Fibroblast of lung (primary cell): ENCODE results near the gene CSTA. TPM values are rescaled to one million over a fixed set of nuclear protein-coding genes. Genes with fewer than 3 reads are reported as not detected.

Source experiments
- DNase-seq, 2 donors: peaks; one replicate each; pipeline versions ENCODE4 v3.0.0 to v3.0.0-alpha.2; 2010; ENCODE audit warnings: low read depth in 2 of 2
- H2AFZ ChIP-seq: 2 replicates; pipeline ENCODE4 v1.5.1; 2012; ENCODE audit warnings: low read length, control low read depth, inconsistent platforms
- H3K27ac ChIP-seq: 2 replicates; pipeline ENCODE4 v1.5.1; 2011; ENCODE audit warnings: low read length, control low read depth; ENCODE audit not compliant: insufficient read depth
- H3K27me3 ChIP-seq: 2 replicates; pipeline ENCODE4 v1.5.1; 2011; ENCODE audit warnings: mild to moderate bottlenecking, low read length; ENCODE audit not compliant: control insufficient read depth, insufficient read depth
- H3K36me3 ChIP-seq: 2 replicates; pipeline ENCODE4 v1.5.1; 2011; ENCODE audit warnings: low read length; ENCODE audit not compliant: control insufficient read depth, insufficient read depth
- H3K4me1 ChIP-seq: 2 replicates; pipeline ENCODE4 v1.5.1; 2011; ENCODE audit warnings: low read length; ENCODE audit not compliant: control insufficient read depth, insufficient read depth; ENCODE audit errors: extremely low read depth
- H3K4me2 ChIP-seq: 2 replicates; pipeline ENCODE4 v1.5.1; 2011; ENCODE audit warnings: low read length, control low read depth; ENCODE audit not compliant: insufficient read depth; ENCODE audit errors: extremely low read depth
- H3K4me3 ChIP-seq, 4 experiments: fragments of 200-600 bp in 1 of 4; sonication (generic) in 1 of 4; replicated peaks in 1 of 4; 2 replicates each; pipeline ENCODE4 v1.5.1; 2011 to 2016; ENCODE audit warnings: low read length in 4 of 4, low read depth in 3 of 4, mild to moderate bottlenecking in 3 of 4, control low read depth in 2 of 4, inconsistent platforms in 1 of 4, mixed read lengths in 1 of 4; ENCODE audit not compliant: insufficient read depth in 1 of 4; ENCODE audit errors: control extremely low read depth in 1 of 4
- H3K79me2 ChIP-seq: 2 replicates; pipeline ENCODE4 v1.5.1; 2012; ENCODE audit warnings: mild to moderate bottlenecking, low read length, inconsistent platforms; ENCODE audit not compliant: control insufficient read depth, insufficient read depth
- H3K9ac ChIP-seq: 2 replicates; pipeline ENCODE4 v1.5.1; 2011; ENCODE audit warnings: mild to moderate bottlenecking, low read length, control low read depth; ENCODE audit not compliant: insufficient read depth
- H3K9me3 ChIP-seq: 2 replicates; pipeline ENCODE4 v1.5.1; 2012; ENCODE audit warnings: low read depth, low read length; ENCODE audit not compliant: control insufficient read depth, insufficient read depth
- H4K20me1 ChIP-seq: 2 replicates; pipeline ENCODE4 v1.5.1; 2011; ENCODE audit warnings: low read length; ENCODE audit not compliant: control insufficient read depth, insufficient read depth; ENCODE audit errors: extremely low read depth
- EZH2 ChIP-seq: IDR thresholded peaks from 2 replicates; pipeline ENCODE4 v1.5.1; 2012; ENCODE audit warnings: low read length, control low read depth, mild to moderate bottlenecking; ENCODE audit errors: missing control alignments
- polyA plus RNA-seq, 2 donors: library from polyadenylated mRNA; depleted of rRNA in 1 of 2; stranded (reverse) in 1 of 2; unstranded in 1 of 2; fragments of >200 nt; gene quantifications; 2 replicates each; pipeline ENCODE4 v1.2.1, GENCODE V29; 2011 to 2012; ENCODE audit warnings: missing spikeins in 1 of 2
- total RNA-seq: library from RNA; depleted of rRNA; stranded (reverse); fragments of >200 nt; gene quantifications from 2 replicates; pipeline ENCODE4 v1.2.1, GENCODE V29; 2014
- TF ChIP-seq, protein P1 (sequence below), 2 donors: IDR thresholded peaks in 1 of 2; conservative IDR thresholded peaks in 1 of 2; 1 replicate in 1 of 2; 2 replicates in 1 of 2; pipeline ENCODE4 v1.5.1; 2011 to 2012; ENCODE audit warnings: low read length in 2 of 2, control low read depth in 1 of 2, inconsistent platforms in 1 of 2, low read depth in 1 of 2, mild to moderate bottlenecking in 1 of 2

CSTA gene
- total and polyA plus RNA-seq, 2 donors (not counting 1 experiment from before 2014, with no cell fraction given): 0.61 to 7.9 TPM

DNA sequence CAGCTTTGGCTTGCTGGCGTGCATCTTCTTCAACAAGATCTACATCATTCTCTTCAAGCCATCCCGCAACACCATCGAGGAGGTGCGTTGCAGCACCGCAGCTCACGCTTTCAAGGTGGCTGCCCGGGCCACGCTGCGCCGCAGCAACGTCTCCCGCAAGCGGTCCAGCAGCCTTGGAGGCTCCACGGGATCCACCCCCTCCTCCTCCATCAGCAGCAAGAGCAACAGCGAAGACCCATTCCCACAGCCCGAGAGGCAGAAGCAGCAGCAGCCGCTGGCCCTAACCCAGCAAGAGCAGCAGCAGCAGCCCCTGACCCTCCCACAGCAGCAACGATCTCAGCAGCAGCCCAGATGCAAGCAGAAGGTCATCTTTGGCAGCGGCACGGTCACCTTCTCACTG lies 40.6 kb upstream of the CSTA start:
- no peak overlapping the region for H2AFZ ChIP-seq
- H3K9me3 ChIP-seq: no peaks in the 10 kb centered on the region
- H3K4me3 ChIP-seq: no peak overlapping the region
- no peak for TF ChIP-seq EZH2
- TF ChIP-seq, protein P1, sequence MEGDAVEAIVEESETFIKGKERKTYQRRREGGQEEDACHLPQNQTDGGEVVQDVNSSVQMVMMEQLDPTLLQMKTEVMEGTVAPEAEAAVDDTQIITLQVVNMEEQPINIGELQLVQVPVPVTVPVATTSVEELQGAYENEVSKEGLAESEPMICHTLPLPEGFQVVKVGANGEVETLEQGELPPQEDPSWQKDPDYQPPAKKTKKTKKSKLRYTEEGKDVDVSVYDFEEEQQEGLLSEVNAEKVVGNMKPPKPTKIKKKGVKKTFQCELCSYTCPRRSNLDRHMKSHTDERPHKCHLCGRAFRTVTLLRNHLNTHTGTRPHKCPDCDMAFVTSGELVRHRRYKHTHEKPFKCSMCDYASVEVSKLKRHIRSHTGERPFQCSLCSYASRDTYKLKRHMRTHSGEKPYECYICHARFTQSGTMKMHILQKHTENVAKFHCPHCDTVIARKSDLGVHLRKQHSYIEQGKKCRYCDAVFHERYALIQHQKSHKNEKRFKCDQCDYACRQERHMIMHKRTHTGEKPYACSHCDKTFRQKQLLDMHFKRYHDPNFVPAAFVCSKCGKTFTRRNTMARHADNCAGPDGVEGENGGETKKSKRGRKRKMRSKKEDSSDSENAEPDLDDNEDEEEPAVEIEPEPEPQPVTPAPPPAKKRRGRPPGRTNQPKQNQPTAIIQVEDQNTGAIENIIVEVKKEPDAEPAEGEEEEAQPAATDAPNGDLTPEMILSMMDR (conservative IDR thresholded peaks at IDR 0.05 in 1 of 2, IDR thresholded peaks at IDR 0.05 in 1 of 2; ENCODE audit: low read depth in 1 of 2, low read length in 2 of 2): no peak
- H3K4me2 ChIP-seq: no peak overlapping the region
- DNase-seq: no peak
- H3K36me3 ChIP-seq: no peaks in the 10 kb centered on the region
- H3K27me3 ChIP-seq: peaks cover 2% of the 10 kb centered on the region
- no peaks in the 10 kb centered on the region for H3K79me2 ChIP-seq
- no peaks in the 10 kb centered on the region for H4K20me1 ChIP-seq
- no peaks in the 10 kb centered on the region for H3K4me1 ChIP-seq
- H3K9ac ChIP-seq: no peak overlapping the region
- no peak overlapping the region for H3K27ac ChIP-seq

DNA sequence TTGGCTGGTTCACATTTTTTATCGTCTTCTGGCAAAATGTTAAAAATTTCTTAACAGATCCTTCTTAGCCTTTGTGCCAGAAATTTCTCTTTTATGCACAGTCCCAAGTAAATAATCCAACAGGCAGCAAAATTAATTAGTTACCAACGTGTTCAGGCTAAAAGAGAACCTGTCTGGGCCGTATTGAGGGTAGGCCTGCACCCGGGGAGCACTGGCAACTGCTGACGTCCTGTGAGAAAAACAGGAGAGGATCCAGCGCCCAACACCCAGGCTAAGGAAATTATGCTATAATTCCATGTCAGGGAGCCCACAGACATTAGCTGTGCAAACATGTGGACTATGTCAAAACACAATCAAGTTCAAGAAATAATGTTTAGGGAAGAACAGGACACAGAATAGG lies 30.7 kb upstream of the CSTA start:
- Histone ChIP-seq H3K9ac (no peak overlapping the region), H3K27ac (no peak overlapping the region), H3K36me3 (no peaks in the 10 kb centered on the region), H2AFZ (no peak overlapping the region), H3K4me2 (no peak overlapping the region), H3K9me3 (no peaks in the 10 kb centered on the region), H3K4me1 (no peaks in the 10 kb centered on the region), H3K79me2 (no peaks in the 10 kb centered on the region), H4K20me1 (no peaks in the 10 kb centered on the region), H3K4me3 (no peak overlapping the region), H3K27me3 (no peaks in the 10 kb centered on the region)
- no peak for TF ChIP-seq EZH2
- TF ChIP-seq, protein P1 (conservative IDR thresholded peaks at IDR 0.05 in 1 of 2, IDR thresholded peaks at IDR 0.05 in 1 of 2; ENCODE audit: low read depth in 1 of 2, low read length in 2 of 2): no peak
- DNase-seq: no peak

DNA sequence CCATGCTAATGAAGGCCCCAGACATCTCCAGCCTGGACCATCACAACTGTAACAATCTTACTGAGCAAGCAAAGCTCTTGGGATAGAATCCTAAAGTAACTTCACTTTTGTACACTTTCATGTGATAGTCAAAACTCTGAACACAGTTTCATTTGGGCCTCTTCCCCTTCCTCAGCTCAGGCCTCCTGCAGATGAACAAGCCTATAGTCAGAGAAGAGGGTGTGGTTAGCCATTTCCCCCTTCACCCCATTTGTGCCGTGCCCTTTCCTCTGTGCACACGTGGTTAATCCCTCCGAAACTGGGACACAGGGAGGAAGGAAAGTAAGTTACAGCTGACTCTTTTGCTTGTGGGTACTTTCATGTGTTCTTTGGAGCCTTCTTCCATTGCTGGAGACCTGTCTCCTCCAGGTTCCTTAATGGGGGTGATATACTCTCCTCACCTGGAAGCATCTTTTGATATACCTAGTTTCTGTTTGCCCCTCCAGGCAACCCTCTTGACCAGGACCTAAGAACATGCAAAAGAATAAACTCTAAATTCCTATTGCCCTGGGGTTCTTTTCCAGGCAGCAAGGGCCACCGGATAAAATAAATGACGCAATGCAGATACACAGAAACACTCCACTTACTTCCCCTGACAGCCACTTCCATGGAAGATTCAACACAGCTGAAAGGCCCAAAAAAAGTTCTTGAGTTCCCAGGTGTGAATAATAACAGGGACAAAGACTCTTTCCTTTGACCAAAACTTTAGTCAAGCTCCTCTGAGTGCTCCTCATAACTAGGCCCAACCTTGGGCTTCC lies 29.6 kb upstream of the CSTA start:
- H3K4me1 ChIP-seq: no peaks in the 10 kb centered on the region
- DNase-seq: no peak
- H3K36me3 ChIP-seq: no peaks in the 10 kb centered on the region
- H3K9me3 ChIP-seq: no peaks in the 10 kb centered on the region
- H3K9ac ChIP-seq: no peak overlapping the region
- no peak overlapping the region for H3K4me2 ChIP-seq
- H4K20me1 ChIP-seq: no peaks in the 10 kb centered on the region
- H2AFZ ChIP-seq: no peak overlapping the region
- no peaks in the 10 kb centered on the region for H3K79me2 ChIP-seq
- no peak overlapping the region for H3K4me3 ChIP-seq
- no peak overlapping the region for H3K27ac ChIP-seq
- H3K27me3 ChIP-seq: no peaks in the 10 kb centered on the region
- TF ChIP-seq, protein P1 (conservative IDR thresholded peaks at IDR 0.05 in 1 of 2, IDR thresholded peaks at IDR 0.05 in 1 of 2; ENCODE audit: low read depth in 1 of 2, low read length in 2 of 2): no peak
- TF ChIP-seq EZH2: no peak
